ENCODE data around the gene ADORA2A.
A peak's percentile ranks its signal among the peaks of the same experiment; 100 is the strongest.

ADORA2A gene

GRCh38 chr22:24404561-24405275, 22.7 kb upstream of the ADORA2A start:
- no peak for DNase-seq (ENCODE audit: low spot score)

- no peak for DNase-seq (ENCODE audit: low spot score)
Observed at GRCh38 chr22:24405631-24406321, 21.6 kb upstream of the ADORA2A start.

DNA sequence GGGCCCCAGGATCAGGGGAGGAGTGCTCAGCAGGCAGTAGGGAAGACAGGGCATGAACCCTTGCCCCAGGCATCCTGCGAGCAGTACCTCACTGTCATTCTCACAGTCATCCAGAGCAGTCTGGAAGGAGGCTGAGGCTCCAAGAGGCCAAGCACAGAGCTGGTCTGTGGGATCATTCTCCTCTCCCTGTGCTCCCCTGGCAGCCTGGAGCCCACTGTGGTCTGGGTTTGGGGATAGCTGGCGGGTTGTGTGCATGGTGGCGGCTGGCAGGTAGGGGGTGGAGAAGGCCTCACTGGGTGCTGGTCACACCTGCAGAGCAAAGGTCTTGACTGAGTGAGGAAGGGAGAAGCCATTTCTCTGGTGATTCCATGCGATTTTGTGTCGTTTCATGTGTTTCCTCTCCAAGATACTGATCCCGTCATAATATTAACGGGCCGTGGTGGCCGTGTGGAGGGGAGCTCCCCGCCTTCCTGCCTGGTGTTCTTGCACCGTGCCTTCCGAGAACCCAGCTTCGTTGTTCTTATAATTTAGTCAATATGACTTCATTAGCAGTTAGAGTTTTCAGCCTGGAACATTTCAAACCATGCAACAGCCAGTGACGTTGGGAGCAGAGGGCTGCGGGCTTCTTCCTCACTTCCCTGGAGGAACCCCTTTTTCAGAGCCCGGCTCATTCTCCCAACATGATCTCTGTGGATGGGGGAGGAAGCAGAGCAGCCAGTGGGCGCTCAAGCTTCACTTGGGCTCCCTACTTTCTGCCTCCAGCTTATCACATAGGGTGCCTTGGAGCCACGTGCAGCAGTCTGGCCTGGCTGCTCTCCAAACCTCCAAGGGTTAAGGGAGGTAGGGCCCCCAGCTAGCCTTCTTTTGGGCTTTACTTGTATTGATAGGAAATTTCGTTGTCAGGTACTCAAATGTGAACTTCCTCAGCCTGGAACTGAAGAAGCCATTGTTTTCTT, 20.8 kb upstream of the ADORA2A start:
- peak; percentile 14 for DNase-seq (ENCODE audit: low spot score)

DNA sequence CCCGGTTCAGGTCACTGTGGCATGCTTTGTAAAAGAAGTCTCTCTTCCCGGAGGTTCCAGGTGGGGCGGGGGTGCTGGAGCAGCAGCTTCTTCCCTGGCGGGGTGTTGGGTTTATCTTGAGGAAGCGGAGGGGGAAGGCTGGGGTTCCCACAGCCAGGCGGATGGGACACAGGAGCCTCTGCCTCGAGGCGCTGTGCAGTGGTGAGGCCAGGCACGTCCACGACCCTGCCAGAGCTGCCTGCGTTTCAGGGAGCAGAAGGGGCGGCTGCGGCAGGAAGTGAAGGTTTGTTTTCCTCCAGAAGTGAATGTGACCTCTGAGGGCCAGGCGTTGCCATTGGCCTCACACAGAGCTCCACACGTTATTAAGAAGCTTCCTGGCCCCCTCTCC, 20.1 kb upstream of the ADORA2A start:
- no peak for DNase-seq (ENCODE audit: low spot score)

- DNase-seq (ENCODE audit: low spot score), result no peak
Observed at GRCh38 chr22:24407884-24408283, 19.5 kb upstream of the ADORA2A start.

- DNase-seq (ENCODE audit: low spot score), result no peak
Observed at GRCh38 chr22:24408630-24409029, 18.8 kb upstream of the ADORA2A start.

- DNase-seq (ENCODE audit: low spot score), result no peak
Observed at GRCh38 chr22:24409707-24410106, 17.7 kb upstream of the ADORA2A start.

GRCh38 chr22:24410110-24410856, 17.1 kb upstream of the ADORA2A start:
- no peak for DNase-seq (ENCODE audit: low spot score)

GRCh38 chr22:24411256-24412004, 16.0 kb upstream of the ADORA2A start:
- DNase-seq (ENCODE audit: low spot score), result no peak

DNA sequence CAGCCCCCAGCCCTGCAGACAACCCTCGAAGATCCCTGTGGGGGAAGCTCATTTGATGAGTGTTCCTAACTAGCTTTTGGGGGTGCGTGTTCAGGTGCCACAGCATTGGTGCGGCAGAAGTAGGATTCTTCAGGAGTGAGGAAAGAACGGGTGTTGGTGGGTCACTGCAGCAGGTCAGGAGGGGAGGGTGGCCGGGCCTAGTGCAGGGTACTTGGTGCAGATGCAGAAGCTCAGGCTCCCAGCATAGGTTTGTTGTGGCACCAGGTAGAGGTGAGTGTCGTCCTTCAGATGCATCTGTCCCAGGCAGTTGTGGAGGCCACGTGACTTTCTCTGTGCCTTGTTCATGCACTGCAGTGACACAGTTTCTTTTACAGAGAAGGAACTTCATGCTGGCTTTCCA, 15.1 kb upstream of the ADORA2A start:
- no peak for DNase-seq (ENCODE audit: low spot score)

DNA sequence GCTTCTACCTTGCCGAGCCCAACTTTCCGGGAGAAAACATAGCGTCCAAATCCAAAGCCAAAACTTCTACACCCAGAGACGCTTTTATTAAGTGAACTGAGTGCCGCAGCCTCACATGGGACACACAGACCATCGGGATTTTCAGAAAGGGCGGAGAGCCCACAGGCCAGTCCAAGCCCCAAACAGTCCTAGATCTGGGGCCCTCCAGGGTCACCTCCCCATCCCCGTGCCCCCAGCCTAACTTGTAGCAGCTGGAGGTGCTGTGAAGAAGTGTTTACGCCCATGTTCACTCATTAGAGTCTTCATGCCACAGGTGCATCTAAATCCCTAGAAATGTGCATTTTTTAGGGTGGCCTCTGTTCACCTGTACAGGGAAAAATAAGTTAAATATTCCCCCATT, 14.1 kb upstream of the ADORA2A start:
- DNase-seq (ENCODE audit: low spot score), result no peak

- DNase-seq (ENCODE audit: low spot score), result no peak
Observed at GRCh38 chr22:24413736-24414385, 13.5 kb upstream of the ADORA2A start.

- no peak for DNase-seq (ENCODE audit: low spot score)
Observed at GRCh38 chr22:24414523-24414922, 12.9 kb upstream of the ADORA2A start.

GRCh38 chr22:24414984-24415945, 12.1 kb upstream of the ADORA2A start:
- DNase-seq (ENCODE audit: low spot score), result no peak

DNA sequence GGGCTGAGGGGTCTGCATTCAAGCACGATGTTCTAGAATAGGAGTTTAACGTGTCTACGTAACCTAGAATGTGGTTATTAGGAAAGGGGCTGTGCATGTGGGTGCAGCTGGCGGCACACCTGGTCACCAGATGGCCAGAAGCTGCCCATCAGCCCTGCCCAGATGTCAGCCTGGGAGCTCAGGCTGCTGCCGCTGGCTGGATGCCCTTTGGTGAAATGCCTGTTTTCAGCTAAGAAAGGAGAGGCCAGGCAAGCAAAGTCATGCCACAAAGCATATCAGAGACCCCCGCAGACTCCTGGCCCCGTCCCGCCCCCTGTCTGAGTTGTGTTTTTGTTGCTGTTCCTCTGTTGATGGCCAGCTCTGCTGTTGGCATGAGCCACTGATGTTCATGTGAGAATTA, 11.3 kb upstream of the ADORA2A start:
- DNase-seq (ENCODE audit: low spot score), result no peak

DNA sequence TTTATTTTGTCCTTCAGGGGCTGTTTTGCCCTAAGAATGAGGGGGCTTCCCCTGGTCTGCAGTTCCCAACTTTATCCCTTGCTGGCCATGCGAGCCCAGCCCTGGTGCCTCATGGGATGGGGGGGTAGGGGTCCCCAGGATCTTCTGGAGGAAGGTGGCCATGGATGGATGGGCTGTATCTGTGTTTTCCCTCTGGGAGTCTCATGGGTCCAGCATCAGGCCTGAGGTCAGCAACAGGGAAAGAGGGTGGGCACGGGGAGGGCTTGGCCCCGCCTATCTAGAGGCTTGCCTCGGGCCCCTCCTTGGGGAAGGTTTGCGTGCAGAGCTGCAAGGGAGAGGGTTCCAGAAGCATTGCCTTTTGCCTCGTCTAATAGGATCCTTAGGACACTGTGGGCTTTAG, 10.8 kb upstream of the ADORA2A start:
- no peak for DNase-seq (ENCODE audit: low spot score)

DNA sequence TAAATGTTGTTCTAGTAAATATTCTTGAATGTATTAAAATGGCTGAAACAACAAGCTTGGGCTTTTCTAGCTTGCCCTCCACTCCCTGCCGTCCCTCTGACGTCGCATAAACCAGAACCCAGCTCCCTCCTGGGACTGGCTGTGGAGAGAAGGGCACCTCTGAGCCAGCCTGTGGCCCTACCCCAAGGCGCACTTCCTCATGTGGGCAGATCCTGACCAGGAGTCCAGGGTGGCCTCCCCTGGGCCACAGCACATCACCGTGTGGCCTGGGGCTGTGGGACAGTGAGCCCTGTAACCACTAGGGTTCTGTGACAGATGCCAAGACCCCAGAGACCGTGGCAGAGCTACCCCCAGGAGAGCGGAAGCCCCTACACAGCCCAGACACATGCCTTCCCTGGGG, 10.2 kb upstream of the ADORA2A start:
- DNase-seq (ENCODE audit: low spot score), result no peak

GRCh38 chr22:24417901-24418641, 9.3 kb upstream of the ADORA2A start:
- no peak for DNase-seq (ENCODE audit: low spot score)
